ENCODE measurements around the gene PGS1. TPM values are rescaled to one million over a fixed set of nuclear protein-coding genes. Genes with fewer than 3 reads are reported as not detected.

Gene PGS1
- total and polyA plus RNA-seq, 9 donors = 13.5 to 50.2 (median 35.0) TPM

DNA sequence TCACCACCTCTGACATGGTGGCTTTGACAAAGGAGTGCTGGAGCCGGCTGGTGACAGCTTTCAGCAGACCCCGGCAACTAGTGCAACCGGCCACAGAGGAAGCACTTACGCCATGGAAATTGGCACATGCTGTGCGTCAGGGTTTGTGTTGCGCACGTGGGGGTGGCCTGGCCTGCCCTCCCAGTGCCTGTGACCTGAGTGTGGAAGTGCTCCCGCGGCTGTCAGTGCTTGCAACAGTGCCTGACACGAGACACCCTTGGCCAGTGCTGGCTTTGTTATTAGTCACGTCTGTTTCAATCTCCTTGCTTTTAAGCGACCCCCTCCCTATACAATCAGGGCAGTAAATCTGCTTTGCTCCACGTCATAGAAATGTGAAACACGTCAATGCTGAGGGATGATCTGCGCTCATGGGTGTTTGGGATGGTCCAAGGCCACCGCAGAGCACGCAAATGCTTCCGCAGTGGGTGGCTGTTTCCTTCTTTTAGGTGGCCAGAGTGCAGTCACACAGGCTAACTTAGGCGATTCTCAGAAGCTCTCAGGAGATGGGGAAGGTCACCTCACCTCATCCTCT is 64.3 kb downstream of the PGS1 start:
- Histone ChIP-seq H3K4me1 (ENCODE audit: insufficient read depth) (no peaks in the 10 kb centered on the region), H3K36me3 (no peaks in the 10 kb centered on the region), H3K27me3 (no peaks in the 10 kb centered on the region), H3K27ac (no peak overlapping the region), H3K4me3 (no peak overlapping the region), H3K9me3 (no peaks in the 10 kb centered on the region)
- 51 to 57% (median 53%) methylated on average over 19 of the region's 19 CpGs for WGBS, 3 donors
- TF ChIP-seq EP300 (IDR thresholded peaks at IDR 0.05) (no peak), CTCF (IDR thresholded peaks at IDR 0.05) (no peak), POLR2A (IDR thresholded peaks at IDR 0.05) (no peak)
- DNase-seq = peak in 1 of 5 donors; percentile 41
- intact Hi-C loops (cut with DNase I) = no loop called here

DNA sequence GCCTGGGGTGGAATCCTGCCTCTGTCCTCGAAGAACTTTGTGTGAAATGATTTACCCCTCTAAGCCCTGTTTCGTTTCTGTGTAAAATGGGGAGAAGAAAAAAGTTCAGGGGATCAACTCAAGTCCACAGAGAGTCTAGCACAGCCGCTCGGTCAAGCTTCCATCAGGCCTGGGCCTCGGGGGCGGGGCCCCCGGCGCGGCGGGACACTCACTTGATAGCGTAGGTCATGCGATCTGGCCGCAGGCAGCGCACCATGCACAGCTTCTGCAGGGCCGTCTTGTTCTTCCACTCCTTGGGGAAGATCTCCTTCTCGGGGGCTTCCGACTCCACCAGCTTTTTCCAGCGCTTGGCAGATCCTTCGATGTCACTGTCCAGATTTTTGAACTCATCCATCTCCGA is 65.9 kb downstream of the PGS1 start:
- no peaks in the 10 kb centered on the region for H3K36me3 ChIP-seq
- H3K4me3 ChIP-seq = no peak overlapping the region
- no peak overlapping the region for H3K27ac ChIP-seq
- TF ChIP-seq CTCF (IDR thresholded peaks at IDR 0.05) (no peak), POLR2A (IDR thresholded peaks at IDR 0.05) (no peak), EP300 (IDR thresholded peaks at IDR 0.05) (no peak)
- H3K9me3 ChIP-seq = no peaks in the 10 kb centered on the region
- H3K27me3 ChIP-seq = no peaks in the 10 kb centered on the region
- 82 to 86% (median 84%) methylated on average over 20 of the region's 20 CpGs for WGBS, 3 donors
- DNase-seq = no peak
- intact Hi-C loops (cut with DNase I) = no loop called here
- H3K4me1 ChIP-seq (ENCODE audit: insufficient read depth) = no peaks in the 10 kb centered on the region

DNA sequence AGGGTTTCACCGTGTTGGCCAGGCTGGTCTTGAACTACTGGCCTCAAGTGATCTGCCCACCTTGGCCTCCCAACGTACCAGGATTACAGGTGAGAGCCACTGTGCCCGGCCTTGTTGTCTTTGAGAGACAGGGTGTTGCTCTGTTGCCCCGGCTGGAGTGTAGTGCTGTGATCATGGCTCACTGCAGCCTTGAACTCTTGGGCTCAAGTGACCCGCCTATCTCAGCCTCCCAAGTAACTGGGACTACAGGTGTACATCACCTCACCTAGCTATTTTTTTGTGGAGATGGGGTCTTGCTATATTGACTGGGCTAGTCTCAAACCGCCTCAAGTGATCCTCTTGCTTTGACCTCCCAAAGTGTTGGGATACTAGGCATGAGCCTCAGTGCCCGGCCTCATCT is 68.4 kb downstream of the PGS1 start:
- intact Hi-C loops (cut with DNase I) = no loop called here
- no peaks in the 10 kb centered on the region for H3K9me3 ChIP-seq
- TF ChIP-seq CTCF (IDR thresholded peaks at IDR 0.05) (no peak), POLR2A (IDR thresholded peaks at IDR 0.05) (no peak), EP300 (IDR thresholded peaks at IDR 0.05) (no peak)
- no peak overlapping the region for H3K27ac ChIP-seq
- 90 to 97% (median 91%) methylated on average over 7 of the region's 7 CpGs for WGBS, 3 donors
- H3K36me3 ChIP-seq = no peaks in the 10 kb centered on the region
- H3K4me1 ChIP-seq (ENCODE audit: insufficient read depth) = no peaks in the 10 kb centered on the region
- H3K27me3 ChIP-seq = no peaks in the 10 kb centered on the region
- no peak overlapping the region for H3K4me3 ChIP-seq
- DNase-seq = no peak

GRCh38 chr17:78448356-78448993 is 70.0 kb downstream of the PGS1 start:
- no peaks in the 10 kb centered on the region for H3K4me1 ChIP-seq (ENCODE audit: insufficient read depth)
- no peak overlapping the region for H3K27ac ChIP-seq
- no peaks in the 10 kb centered on the region for H3K27me3 ChIP-seq
- 58 to 73% (median 58%) methylated on average over 5 of the region's 5 CpGs for WGBS, 3 donors
- H3K4me3 ChIP-seq = no peak overlapping the region
- no peaks in the 10 kb centered on the region for H3K9me3 ChIP-seq
- no peak for TF ChIP-seq POLR2A (IDR thresholded peaks at IDR 0.05)
- H3K36me3 ChIP-seq = no peaks in the 10 kb centered on the region
- no peak for DNase-seq
- intact Hi-C loops (cut with DNase I) = no loop called here

DNA sequence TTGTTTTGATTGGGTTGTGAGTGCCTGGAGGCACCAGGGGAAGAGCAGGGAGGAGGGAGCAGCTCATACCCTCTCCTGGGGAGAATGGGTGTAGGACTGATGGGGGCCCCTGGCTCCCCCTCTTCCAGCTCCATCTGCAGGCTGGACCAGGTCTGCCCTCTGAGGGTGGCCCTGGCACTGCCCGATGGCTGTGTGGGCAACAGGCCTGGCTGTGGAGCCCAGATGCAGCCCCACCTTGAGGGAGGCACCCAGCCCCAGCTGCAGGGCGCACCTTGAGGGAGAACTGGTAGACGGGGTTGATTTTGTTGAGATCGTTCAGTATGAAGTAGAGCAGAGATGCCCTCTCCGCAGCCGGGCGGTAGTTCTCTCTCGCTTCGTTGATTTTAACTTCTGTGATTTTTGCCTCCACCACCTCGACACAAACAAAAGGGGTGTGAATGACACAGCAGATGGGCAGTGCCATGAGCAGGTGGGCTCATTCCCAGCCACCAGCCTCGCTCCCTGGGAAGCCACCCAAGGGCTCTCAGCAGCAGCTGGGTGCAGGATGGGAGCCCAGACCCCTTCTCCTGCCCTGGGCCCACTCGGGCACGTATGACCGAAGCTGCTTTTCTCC is 71.6 kb downstream of the PGS1 start:
- no peak for DNase-seq
- Histone ChIP-seq H3K27me3 (no peaks in the 10 kb centered on the region), H3K4me1 (ENCODE audit: insufficient read depth) (no peaks in the 10 kb centered on the region), H3K27ac (no peak overlapping the region), H3K4me3 (no peak overlapping the region), H3K9me3 (no peaks in the 10 kb centered on the region), H3K36me3 (no peaks in the 10 kb centered on the region)
- intact Hi-C loops (cut with DNase I) = no loop called here
- TF ChIP-seq CTCF (IDR thresholded peaks at IDR 0.05) (no peak), POLR2A (IDR thresholded peaks at IDR 0.05) (no peak), EP300 (IDR thresholded peaks at IDR 0.05) (no peak)
- 89 to 91% (median 90%) methylated on average over 14 of the region's 14 CpGs for WGBS, 3 donors

Measured in ovary (tissue), 9 donors.